Measurements from ENCODE around the gene DDX4.
A peak's percentile ranks its signal among the peaks of the same experiment; 100 is the strongest.
"Not testable (repeated sequence)": the region's sequence is repeated elsewhere in the genome, so short reads cannot be mapped to it uniquely, and the experiment has no call there.

DDX4 gene

GRCh38 chr5:55724281-55724680 lies 13.6 kb upstream of the DDX4 start:
- DNase-seq (ENCODE audit: low read depth), result no peak

DNA sequence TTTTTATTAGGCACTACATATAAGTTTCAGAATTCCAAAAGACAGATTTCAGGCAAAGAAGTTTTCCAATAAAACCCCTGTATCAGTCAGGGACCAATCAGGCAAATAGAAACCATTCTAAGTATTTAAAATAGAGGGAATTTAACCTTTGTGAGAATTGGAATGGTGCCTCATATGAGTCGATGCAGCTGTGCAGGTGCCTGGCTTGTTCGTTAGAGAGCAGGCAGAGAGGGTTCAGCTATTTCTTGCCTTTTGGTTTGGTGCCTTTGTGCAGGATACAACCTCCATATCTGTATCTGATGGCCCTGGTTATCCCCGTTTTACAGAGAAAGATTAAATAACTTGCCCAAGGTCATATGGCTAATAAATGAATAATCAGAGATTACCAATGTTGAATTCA lies 6.0 kb upstream of the DDX4 start:
- DNase-seq (ENCODE audit: low read depth), result no peak

- no peak for DNase-seq (ENCODE audit: low read depth)
Measured at GRCh38 chr5:55732585-55732984, 5.3 kb upstream of the DDX4 start.

DNA sequence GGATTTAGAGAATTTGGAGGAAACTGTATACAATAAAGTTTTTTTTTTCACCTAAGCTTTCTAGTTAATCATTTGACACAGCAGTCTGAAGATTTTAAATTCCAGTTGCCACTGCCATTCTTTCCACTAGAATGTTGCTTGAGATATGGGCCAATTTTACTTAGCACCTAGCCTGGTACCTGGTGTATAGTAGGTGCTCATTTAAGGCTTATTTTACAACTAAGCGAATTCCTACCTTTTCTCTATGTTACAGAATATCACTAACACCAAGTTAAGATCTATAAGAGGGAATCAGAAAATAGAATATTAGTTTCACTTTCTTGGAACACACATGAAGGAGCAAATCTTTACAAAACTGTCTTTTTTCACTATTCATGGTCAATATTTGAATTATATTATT lies 3.2 kb upstream of the DDX4 start:
- DNase-seq (ENCODE audit: low read depth), result no peak

DNA sequence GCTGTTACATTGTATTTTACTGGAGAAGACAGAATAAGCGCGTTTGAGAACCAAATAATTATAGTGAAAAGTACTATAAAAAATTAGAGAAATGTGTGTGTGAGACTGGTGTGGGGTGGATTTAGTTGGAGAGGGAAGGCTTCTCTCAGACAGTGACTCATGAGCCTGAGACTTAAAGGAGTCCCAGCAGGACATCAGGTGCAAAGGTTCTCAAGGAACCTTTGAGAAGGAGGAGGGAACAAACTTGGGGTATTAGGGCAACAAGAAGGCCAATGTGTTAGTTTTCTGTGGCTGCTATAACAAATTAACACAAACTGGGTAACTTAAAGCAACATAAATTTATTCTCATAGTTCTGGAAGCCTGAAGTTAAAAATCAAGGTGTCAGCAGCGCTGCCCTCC lies 4.9 kb downstream of the DDX4 start:
- no peak for DNase-seq (ENCODE audit: low read depth)

DNA sequence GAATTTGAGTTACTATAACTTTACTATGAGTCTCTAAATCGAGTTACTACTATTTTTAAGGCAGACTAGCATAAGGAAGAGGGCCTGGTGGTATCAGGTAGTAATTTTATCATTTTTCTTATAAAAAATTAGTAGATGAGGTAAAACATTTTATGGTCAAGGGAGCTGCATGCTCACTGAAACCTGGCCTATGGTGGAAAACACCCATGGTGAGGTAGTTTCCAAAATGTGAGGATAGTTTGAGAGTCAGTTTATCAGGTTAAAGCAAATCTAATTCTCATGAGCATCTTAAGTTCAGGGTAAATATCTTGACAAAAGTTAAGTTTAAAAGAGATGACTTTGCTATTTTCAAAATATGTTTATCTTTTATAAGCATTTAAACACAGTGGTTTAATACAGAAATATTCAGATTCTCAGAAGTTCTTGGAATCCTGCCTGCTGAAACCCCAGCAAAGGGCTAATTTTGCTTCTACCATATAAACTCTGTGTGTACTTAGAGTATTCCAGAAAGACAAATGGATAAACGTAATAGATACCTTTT lies 10.0 kb downstream of the DDX4 start:
- DNase-seq (ENCODE audit: low read depth), result no peak

GRCh38 chr5:55749387-55749786 lies 11.5 kb downstream of the DDX4 start:
- DNase-seq (ENCODE audit: low read depth), result no peak

- no peak for DNase-seq (ENCODE audit: low read depth)
Measured at GRCh38 chr5:55750063-55750462, 12.2 kb downstream of the DDX4 start.

- no peak for DNase-seq (ENCODE audit: low read depth)
Measured at GRCh38 chr5:55750499-55750898, 12.6 kb downstream of the DDX4 start.

GRCh38 chr5:55758231-55758630 lies 20.4 kb downstream of the DDX4 start:
- DNase-seq (ENCODE audit: low read depth), result no peak

DNA sequence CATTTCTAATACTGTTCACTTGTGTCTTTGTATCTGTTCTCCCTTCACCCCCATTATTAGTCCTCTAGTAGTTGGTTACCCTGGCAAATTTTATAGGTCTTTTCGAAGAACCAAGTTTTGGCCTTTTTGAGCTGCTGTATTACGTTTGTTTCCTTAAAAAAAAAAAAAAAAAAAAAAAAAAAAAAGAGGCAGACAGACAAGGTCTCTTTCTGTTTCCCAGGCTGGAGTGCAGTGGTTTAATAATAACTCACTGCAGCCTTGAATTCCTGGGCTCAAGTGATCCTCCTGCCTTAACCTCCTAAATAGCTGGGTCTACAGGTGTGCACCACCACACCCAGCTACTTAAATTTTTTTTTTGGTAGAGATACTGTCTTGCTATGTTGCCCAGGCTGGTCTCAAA lies 20.9 kb downstream of the DDX4 start:
- no peak for DNase-seq (ENCODE audit: low read depth)

DNA sequence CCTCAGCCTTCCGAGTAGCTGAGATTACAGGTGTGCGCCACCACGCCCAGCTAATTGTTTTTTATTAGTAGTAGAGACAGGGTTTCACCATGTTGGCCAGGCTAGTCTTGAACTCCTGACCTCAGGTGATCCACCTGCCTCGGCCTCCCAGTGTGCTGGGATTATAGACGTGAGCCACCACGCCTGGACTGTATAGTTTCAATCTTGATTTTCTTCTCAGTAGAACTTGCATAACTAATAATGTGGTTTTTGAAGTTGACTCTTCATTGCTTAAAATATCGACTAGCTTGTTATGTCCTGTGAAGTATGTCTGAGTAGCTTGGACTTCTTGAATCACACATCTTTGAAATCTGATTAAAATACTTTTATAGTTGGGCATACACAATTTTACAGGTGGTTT lies 23.9 kb downstream of the DDX4 start:
- DNase-seq (ENCODE audit: low read depth), result not testable (repeated sequence)

DNA sequence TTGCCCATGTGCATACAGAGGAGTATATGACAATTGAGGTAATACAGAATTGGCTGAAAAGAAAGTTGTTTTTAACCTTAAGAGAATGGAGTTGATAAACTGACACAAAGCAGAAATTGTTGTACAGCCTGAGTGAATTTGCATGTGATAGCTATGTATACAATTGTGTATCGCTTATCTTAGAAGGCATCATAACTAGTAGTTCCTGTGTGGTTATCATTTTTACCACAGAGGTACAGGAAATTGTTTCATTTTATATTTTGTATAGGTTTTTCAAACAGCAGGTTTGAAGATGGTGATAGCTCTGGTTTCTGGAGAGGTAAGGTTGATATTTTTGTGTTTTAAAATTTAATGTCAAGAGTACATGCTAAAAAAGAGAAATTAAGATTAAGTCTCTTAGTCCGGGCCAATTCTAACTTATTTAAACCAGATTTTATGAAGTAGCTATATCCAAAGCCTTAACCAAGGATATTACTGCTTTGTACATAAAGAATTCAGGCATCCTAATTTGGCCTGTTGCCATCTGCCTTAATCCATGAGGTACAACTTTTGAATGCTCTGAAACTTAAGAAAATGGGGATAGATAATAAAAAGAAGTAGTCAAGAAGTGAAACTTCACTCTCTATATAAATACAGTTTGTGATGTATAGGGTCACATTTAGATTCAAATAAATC lies 26.0 kb downstream of the DDX4 start:
- DNase-seq (ENCODE audit: low read depth), result no peak

GRCh38 chr5:55768279-55768678 lies 30.4 kb downstream of the DDX4 start:
- no peak for DNase-seq (ENCODE audit: low read depth)

DNA sequence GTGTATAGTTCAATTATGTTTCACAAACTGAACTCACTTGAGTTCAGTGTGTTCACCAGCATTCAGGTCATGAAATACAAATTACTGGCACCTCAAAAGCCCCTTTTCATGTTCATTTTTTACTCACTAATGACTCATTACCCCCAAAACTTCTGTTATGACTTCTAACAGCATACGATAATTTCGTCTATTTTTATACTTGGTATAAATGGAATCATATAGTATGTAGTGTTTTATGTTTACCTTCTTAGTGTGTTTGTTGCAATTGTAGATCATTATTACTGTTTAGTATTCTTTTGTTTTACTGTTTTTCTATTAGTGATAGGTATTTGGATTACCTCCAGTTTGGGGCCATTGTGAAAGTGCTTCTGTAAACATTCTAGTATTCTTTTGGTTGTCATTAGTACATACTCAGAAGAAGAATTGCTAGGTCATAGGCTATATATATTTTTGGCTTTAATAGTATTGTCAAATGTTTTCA lies 33.4 kb downstream of the DDX4 start:
- no peak for DNase-seq (ENCODE audit: low read depth)

- no peak for DNase-seq (ENCODE audit: low read depth)
Measured at GRCh38 chr5:55773057-55773456, 35.2 kb downstream of the DDX4 start.

GRCh38 chr5:55777332-55777731 lies 39.5 kb downstream of the DDX4 start:
- DNase-seq (ENCODE audit: low read depth), result no peak

DNA sequence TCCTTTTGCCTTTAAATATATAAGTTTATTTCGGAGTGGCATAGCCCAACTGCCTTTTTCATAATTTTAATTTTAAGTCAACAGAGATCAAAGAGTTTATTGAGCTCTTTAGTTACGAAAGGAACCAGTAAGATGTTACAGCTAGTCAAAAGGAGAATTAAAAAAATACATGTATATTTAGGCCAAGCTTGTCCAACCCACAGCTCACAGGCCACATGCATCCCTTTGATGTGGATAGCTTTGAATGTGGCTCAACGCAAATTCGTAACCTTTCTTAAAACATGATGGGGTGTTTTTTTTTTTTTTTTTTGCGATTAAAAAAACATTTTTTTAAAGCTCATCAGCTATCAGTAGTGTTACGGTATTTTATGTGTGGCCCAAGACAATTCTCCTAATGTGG lies 63.1 kb downstream of the DDX4 start:
- no peak for DNase-seq (ENCODE audit: low read depth)

GRCh38 chr5:55808814-55809213 lies 71.0 kb downstream of the DDX4 start:
- not testable (repeated sequence) for DNase-seq (ENCODE audit: low read depth)

DNA sequence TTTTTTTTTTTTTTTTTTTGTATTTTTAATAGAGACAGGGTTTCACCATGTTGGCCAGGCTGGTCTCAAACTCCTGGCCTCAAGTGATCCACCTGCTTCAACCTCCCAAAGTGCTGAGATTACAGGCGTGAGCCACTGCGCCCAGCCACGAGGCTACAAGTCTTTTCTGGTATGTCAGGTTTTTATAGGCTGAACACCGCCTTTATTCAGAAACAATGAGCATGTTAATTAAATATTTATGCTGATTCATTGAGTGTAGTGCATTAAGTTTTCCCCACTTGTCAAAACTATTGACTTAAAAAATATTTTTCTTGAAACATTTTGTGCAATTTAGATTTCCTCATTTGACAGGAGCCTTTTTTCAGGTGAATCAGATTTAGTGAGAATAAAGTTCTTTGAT lies 78.1 kb downstream of the DDX4 start:
- not testable (repeated sequence) for DNase-seq (ENCODE audit: low read depth)

DNA sequence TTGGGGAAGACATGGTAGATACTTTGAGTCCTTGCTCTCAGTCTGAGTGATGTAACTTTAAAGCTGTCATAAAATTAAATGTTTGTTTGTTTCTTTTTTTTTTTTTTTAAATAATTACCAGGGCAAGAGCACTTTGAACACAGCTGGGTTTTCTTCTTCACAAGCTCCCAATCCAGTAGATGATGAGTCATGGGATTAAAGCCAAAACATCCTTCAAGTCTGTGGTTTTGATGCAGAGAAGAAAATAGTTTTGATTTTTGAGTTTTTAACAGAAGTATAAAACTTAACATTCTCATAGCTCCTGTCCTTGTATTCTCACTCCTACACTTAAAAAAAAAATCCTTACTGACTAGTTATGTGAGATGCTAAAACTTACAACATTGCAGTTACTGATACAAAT lies 78.5 kb downstream of the DDX4 start:
- peak; percentile 62 for DNase-seq (ENCODE audit: low read depth)

GRCh38 chr5:55817030-55817429 lies 79.2 kb downstream of the DDX4 start:
- no peak for DNase-seq (ENCODE audit: low read depth)

GRCh38 chr5:55820488-55820887 lies 82.6 kb downstream of the DDX4 start:
- DNase-seq (ENCODE audit: low read depth), result no peak
